RWPE2 (cell line): ENCODE results near the gene CAMSAP3.

ENCODE experiments used
- ATAC-seq: fragments of 200-7000 bp; cut with Tn5 transposase; 3 replicates; pipeline ENCODE4 v1.9.1; 2021; ENCODE audit warnings: low read depth
- DNase-seq: peaks from one replicate; pipeline ENCODE4 v3.0.0-alpha.2; 2020; ENCODE audit warnings: low spot score
- H3K27ac ChIP-seq: fragments of 450-650 bp; 2 replicates; pipeline ENCODE4 v1.5.1; 2017; ENCODE audit warnings: mild to moderate bottlenecking; ENCODE audit not compliant: poor library complexity, severe bottlenecking
- H3K27me3 ChIP-seq: fragments of 250-450 bp; sonication (Bioruptor Pico); 2 replicates; pipeline ENCODE4 v1.5.1; 2021; ENCODE audit warnings: mild to moderate bottlenecking, moderate library complexity; ENCODE audit not compliant: insufficient read depth, poor library complexity, severe bottlenecking
- H3K36me3 ChIP-seq: fragments of 250-450 bp; sonication (Bioruptor Pico); 2 replicates; pipeline ENCODE4 v1.5.1; 2020; ENCODE audit warnings: low read depth, mild to moderate bottlenecking, moderate library complexity
- H3K4me1 ChIP-seq: fragments of 250-450 bp; sonication (Bioruptor Pico); 2 replicates; pipeline ENCODE4 v1.5.1; 2021; ENCODE audit warnings: mild to moderate bottlenecking, moderate library complexity; ENCODE audit not compliant: insufficient read depth, poor library complexity, severe bottlenecking
- H3K4me3 ChIP-seq: fragments of 250-450 bp; sonication (Bioruptor Pico); 2 replicates; pipeline ENCODE4 v1.5.1; 2021; ENCODE audit warnings: mild to moderate bottlenecking, moderate library complexity; ENCODE audit not compliant: severe bottlenecking
- H3K9me3 ChIP-seq: fragments of 250-450 bp; sonication (Bioruptor Pico); 2 replicates; pipeline ENCODE4 v1.5.1; 2021; ENCODE audit warnings: mild to moderate bottlenecking, moderate library complexity; ENCODE audit not compliant: severe bottlenecking
- TF ChIP-seq, protein P1 (sequence below): fragments of 450-650 bp; IDR thresholded peaks from one replicate; pipeline ENCODE4 v1.5.1; 2017; ENCODE audit warnings: mild to moderate bottlenecking, moderate library complexity; ENCODE audit not compliant: poor library complexity, severe bottlenecking

Gene CAMSAP3

DNA sequence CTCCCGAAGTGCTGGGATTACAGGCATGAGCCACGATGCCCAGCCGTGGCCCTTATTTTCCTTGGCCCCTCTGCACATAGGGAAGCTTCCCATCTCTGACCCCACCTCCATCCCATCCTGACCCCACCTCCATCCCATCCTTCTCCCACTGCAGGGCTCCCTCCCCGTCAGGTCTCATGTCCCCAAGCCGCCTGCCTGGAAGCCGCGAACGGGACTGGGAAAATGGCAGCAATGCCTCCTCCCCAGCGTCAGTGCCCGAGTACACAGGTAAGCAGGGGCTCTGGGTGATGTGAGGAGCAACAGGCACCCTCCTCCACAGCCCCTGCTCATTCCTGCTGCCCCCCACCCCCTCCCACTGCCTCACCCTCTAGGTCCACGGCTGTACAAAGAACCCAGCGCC is 21.5 kb downstream of the CAMSAP3 start:
- Histone ChIP-seq H3K4me3 (no peak overlapping the region), H3K9me3 (no peaks in the 10 kb centered on the region), H3K27ac (no peak overlapping the region), H3K36me3 (peaks cover 16% of the 10 kb centered on the region), H3K27me3 (no peaks in the 10 kb centered on the region), H3K4me1 (no peaks in the 10 kb centered on the region)
- no peak for ATAC-seq
- TF ChIP-seq, protein P1, sequence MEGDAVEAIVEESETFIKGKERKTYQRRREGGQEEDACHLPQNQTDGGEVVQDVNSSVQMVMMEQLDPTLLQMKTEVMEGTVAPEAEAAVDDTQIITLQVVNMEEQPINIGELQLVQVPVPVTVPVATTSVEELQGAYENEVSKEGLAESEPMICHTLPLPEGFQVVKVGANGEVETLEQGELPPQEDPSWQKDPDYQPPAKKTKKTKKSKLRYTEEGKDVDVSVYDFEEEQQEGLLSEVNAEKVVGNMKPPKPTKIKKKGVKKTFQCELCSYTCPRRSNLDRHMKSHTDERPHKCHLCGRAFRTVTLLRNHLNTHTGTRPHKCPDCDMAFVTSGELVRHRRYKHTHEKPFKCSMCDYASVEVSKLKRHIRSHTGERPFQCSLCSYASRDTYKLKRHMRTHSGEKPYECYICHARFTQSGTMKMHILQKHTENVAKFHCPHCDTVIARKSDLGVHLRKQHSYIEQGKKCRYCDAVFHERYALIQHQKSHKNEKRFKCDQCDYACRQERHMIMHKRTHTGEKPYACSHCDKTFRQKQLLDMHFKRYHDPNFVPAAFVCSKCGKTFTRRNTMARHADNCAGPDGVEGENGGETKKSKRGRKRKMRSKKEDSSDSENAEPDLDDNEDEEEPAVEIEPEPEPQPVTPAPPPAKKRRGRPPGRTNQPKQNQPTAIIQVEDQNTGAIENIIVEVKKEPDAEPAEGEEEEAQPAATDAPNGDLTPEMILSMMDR, result no peak
- DNase-seq, result no peak

DNA sequence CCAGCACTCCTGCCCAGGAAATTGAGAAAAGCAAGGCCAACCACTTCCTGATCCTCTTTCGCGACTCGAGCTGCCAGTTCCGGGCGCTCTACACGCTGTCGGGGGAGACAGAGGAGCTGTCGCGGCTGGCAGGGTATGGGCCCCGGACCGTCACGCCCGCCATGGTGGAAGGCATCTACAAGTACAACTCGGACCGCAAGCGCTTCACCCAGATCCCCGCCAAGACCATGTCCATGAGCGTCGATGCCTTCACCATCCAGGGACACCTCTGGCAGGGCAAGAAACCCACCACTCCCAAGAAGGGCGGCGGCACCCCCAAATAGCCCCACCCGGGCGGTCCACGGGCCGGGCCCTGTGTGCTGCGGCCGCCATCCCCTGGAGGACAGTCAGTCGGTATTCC is 22.1 kb downstream of the CAMSAP3 start:
- Histone ChIP-seq H3K4me3 (no peak overlapping the region), H3K4me1 (no peaks in the 10 kb centered on the region), H3K36me3 (peaks cover 21% of the 10 kb centered on the region), H3K9me3 (no peaks in the 10 kb centered on the region), H3K27ac (no peak overlapping the region), H3K27me3 (no peaks in the 10 kb centered on the region)
- DNase-seq (no peak), ATAC-seq (no peak)
- TF ChIP-seq, protein P1, result no peak

DNA sequence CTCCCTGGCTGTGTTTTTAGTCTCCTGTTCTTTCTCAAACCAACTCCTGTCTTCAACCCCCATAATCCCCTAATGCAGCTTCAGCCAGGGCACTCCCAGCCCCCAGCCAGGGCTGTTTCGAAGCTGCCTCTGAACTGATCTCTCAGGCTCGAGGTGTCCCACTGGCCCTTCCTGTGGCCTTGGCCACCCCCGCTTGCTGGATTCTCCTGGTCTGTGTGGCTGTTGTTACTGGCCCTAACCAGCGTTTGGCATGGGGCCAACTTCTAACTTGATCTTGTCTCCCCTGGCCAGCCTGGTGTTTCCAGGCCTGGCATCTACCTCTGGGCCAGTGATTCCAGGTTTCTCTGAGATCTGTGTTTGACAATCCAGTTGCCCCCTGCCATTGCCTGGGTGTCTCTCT is 22.7 kb downstream of the CAMSAP3 start:
- H3K27ac ChIP-seq, result peak overlapping the region; percentile 48
- ATAC-seq, result peak; percentile 7; the same call in 2 of the 3 replicates
- no peak overlapping the region for H3K4me3 ChIP-seq
- no peak for DNase-seq
- H3K9me3 ChIP-seq, result no peaks in the 10 kb centered on the region
- no peaks in the 10 kb centered on the region for H3K27me3 ChIP-seq
- H3K36me3 ChIP-seq, result peaks cover 26% of the 10 kb centered on the region
- no peaks in the 10 kb centered on the region for H3K4me1 ChIP-seq
- TF ChIP-seq, protein P1, result no peak

DNA sequence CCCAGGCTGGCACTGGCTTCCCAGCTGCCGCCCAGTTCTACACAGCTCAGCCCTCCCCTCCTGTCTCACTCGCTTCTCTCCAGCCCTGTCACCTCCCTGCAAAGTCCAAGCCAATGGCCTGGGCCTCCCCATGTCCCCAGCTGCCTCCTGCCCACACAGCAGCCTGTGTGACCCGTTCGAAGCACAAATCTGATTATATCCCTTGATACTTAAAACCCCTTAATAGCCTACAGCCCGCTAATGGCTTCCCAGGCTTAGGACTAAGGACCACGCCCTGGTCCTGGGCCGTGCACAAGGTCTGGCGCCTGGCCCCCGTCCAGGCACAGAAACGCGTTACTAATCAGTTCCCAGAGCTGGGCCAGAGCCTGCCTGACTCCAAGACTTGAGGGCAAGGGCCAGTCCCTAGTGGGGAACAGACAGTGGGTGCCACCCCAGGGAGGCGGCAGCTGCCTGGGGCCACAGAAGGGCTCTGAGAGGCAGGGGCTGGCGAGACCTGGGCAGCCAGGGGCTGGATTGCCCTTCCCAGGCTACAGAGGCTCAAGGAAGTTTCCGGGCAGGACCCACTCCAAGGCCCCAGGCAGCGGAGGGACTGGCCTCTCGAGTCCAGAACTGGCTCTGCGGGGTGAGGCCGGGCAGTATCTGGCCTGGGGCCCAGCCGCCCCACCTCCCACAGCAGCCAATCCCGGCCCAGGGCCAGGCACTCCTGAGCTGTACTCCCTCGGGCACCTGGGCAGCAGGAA is 23.3 kb downstream of the CAMSAP3 start:
- H3K27ac ChIP-seq, result peak overlapping the region; percentile 48
- TF ChIP-seq, protein P1, result no peak
- H3K9me3 ChIP-seq, result no peaks in the 10 kb centered on the region
- no peaks in the 10 kb centered on the region for H3K27me3 ChIP-seq
- H3K4me1 ChIP-seq, result no peaks in the 10 kb centered on the region
- peak; percentile 40 for ATAC-seq
- H3K4me3 ChIP-seq, result no peak overlapping the region
- H3K36me3 ChIP-seq, result peaks cover 26% of the 10 kb centered on the region
- DNase-seq, result no peak

DNA sequence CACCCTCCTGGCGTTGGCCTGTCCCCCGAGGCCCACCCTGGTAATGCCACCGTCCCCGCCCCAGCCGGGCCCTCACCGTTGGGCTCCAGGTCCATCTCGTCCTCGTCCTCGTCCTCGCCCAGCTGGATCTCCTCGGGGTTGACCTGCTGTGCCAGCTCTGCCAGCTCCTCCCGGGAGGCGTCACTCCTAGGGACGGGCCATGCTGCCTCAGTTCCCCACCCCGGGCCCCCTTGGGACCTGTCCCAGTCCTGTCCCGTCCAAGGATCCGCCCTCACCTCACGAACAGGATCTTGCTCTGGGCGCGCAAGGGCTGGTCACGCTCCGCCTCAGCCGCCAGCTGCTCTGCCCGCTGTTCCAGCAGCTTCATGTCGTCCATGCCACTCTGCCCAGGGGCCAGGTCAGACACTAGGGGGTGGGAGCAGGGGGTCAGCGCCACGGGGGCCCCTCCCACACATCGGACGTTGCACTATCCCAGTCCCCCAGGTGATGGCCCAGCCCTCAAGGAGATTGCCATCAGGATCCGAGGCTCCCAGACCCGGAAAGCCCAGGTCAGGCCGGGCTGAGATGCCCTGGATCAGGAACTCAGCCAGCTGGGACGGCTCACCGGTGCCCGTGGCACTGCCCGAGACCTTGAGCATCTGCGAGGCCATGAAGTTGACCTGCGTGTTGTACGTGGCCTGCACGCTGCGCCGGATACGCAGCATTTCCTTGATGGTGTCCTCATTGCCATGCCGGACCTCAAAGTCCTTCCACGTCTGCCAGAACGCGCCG is 24.2 kb downstream of the CAMSAP3 start:
- Histone ChIP-seq H3K4me1 (no peaks in the 10 kb centered on the region), H3K27ac (no peak overlapping the region)
- no peak for DNase-seq

More for the DNA sequence above, 24.2 kb downstream of the CAMSAP3 start:
- Histone ChIP-seq H3K27me3 (no peaks in the 10 kb centered on the region), H3K36me3 (peaks cover 26% of the 10 kb centered on the region), H3K4me3 (no peak overlapping the region), H3K9me3 (no peaks in the 10 kb centered on the region)
- ATAC-seq, result no peak
- TF ChIP-seq, protein P1, result no peak
